ENCODE data around the gene TIMP1. TPM values are rescaled to one million over a fixed set of nuclear protein-coding genes. Genes with fewer than 3 reads are reported as not detected.

Gene TIMP1
- total RNA-seq, 1 experiment from 2014 or later = 3.9 TPM

- CTCF ChIA-PET = no interaction called here
- DNase-seq = no peak
- POLR2A ChIA-PET = no interaction called here
- BruUV-seq (replicated peaks) = no TSS peak
- no peaks in the 10 kb centered on the region for H3K27me3 Mint-ChIP-seq (ENCODE audit: insufficient read depth, unreplicated experiment)
- intact Hi-C loops (cut with micrococcal nuclease; ENCODE audit: unreplicated experiment) = no loop called here
- H3K36me3 Mint-ChIP-seq (ENCODE audit: insufficient read depth, unreplicated experiment) = no peaks in the 10 kb centered on the region
- Histone ChIP-seq H3K36me3 (ENCODE audit: control insufficient read depth, insufficient read depth, low read length) (no peaks in the 10 kb centered on the region), H3K9me3 (no peaks in the 10 kb centered on the region), H3K27me3 (replicated peaks; ENCODE audit: control insufficient read depth, insufficient read depth, low read length) (no peaks in the 10 kb centered on the region), H3K4me1 (no peaks in the 10 kb centered on the region), H3K4me3 (ENCODE audit: low read depth, low read length) (no peak overlapping the region)
- no peak overlapping the region for H3K27ac Mint-ChIP-seq (ENCODE audit: unreplicated experiment)
- TF ChIP-seq, protein P1, sequence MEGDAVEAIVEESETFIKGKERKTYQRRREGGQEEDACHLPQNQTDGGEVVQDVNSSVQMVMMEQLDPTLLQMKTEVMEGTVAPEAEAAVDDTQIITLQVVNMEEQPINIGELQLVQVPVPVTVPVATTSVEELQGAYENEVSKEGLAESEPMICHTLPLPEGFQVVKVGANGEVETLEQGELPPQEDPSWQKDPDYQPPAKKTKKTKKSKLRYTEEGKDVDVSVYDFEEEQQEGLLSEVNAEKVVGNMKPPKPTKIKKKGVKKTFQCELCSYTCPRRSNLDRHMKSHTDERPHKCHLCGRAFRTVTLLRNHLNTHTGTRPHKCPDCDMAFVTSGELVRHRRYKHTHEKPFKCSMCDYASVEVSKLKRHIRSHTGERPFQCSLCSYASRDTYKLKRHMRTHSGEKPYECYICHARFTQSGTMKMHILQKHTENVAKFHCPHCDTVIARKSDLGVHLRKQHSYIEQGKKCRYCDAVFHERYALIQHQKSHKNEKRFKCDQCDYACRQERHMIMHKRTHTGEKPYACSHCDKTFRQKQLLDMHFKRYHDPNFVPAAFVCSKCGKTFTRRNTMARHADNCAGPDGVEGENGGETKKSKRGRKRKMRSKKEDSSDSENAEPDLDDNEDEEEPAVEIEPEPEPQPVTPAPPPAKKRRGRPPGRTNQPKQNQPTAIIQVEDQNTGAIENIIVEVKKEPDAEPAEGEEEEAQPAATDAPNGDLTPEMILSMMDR (IDR thresholded peaks at IDR 0.05; ENCODE audit: insufficient read depth in 1 of 2, low read depth in 1 of 2, low read length in 1 of 2, severe bottlenecking in 1 of 2, unreplicated experiment in 1 of 2) = no peak
- no peaks in the 10 kb centered on the region for H3K9me3 Mint-ChIP-seq (ENCODE audit: unreplicated experiment)
- no peak overlapping the region for H3K4me3 Mint-ChIP-seq (ENCODE audit: unreplicated experiment)
- H3K4me1 Mint-ChIP-seq (ENCODE audit: low read depth, unreplicated experiment) = no peaks in the 10 kb centered on the region
Measured at GRCh38 chrX:47583240-47583861, 1.1 kb downstream of the TIMP1 start.

DNA sequence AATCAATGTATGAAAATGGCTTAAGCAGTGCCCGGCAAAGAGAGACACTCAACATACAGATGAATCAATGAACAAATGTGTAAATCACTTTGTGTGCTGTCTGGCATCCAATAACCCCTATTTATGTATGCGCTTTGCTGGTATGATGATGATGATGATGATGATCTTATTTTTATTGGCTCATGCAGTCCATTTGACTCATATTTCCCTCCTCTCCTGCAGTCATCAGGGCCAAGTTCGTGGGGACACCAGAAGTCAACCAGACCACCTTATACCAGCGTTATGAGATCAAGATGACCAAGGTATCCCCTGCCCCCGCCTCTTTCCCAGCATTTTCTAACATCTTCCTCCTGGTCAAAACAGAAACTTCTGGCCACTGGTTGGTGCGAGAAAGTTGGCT, 2.5 kb downstream of the TIMP1 start:
- ChIA-PET POLR2A (no interaction called here), CTCF (no interaction called here)
- DNase-seq = no peak
- H3K36me3 ChIP-seq (ENCODE audit: control insufficient read depth, insufficient read depth, low read length) = no peaks in the 10 kb centered on the region
- no peaks in the 10 kb centered on the region for H3K4me1 ChIP-seq
- intact Hi-C loops (cut with micrococcal nuclease; ENCODE audit: unreplicated experiment) = no loop called here
- H3K4me3 ChIP-seq (ENCODE audit: low read depth, low read length) = no peak overlapping the region
- no peaks in the 10 kb centered on the region for H3K27me3 ChIP-seq (replicated peaks; ENCODE audit: control insufficient read depth, insufficient read depth, low read length)
- TF ChIP-seq, protein P1 (IDR thresholded peaks at IDR 0.05; ENCODE audit: insufficient read depth in 1 of 2, low read depth in 1 of 2, low read length in 1 of 2, severe bottlenecking in 1 of 2, unreplicated experiment in 1 of 2) = no peak
- H3K4me1 Mint-ChIP-seq (ENCODE audit: low read depth, unreplicated experiment) = no peaks in the 10 kb centered on the region
- no peaks in the 10 kb centered on the region for H3K9me3 ChIP-seq
- no TSS peak for BruUV-seq (replicated peaks)
- H3K36me3 Mint-ChIP-seq (ENCODE audit: insufficient read depth, unreplicated experiment) = no peaks in the 10 kb centered on the region
- no peak overlapping the region for H3K4me3 Mint-ChIP-seq (ENCODE audit: unreplicated experiment)
- no peaks in the 10 kb centered on the region for H3K27me3 Mint-ChIP-seq (ENCODE audit: insufficient read depth, unreplicated experiment)
- H3K27ac Mint-ChIP-seq (ENCODE audit: unreplicated experiment) = no peak overlapping the region
- no peaks in the 10 kb centered on the region for H3K9me3 Mint-ChIP-seq (ENCODE audit: unreplicated experiment)

- no TSS peak for BruUV-seq (replicated peaks)
- Histone ChIP-seq H3K9me3 (no peaks in the 10 kb centered on the region), H3K4me3 (ENCODE audit: low read depth, low read length) (no peak overlapping the region), H3K36me3 (ENCODE audit: control insufficient read depth, insufficient read depth, low read length) (no peaks in the 10 kb centered on the region), H3K4me1 (no peaks in the 10 kb centered on the region), H3K27me3 (replicated peaks; ENCODE audit: control insufficient read depth, insufficient read depth, low read length) (no peaks in the 10 kb centered on the region)
- Mint-ChIP-seq H3K9me3 (ENCODE audit: unreplicated experiment) (no peaks in the 10 kb centered on the region), H3K27me3 (ENCODE audit: insufficient read depth, unreplicated experiment) (no peaks in the 10 kb centered on the region), H3K36me3 (ENCODE audit: insufficient read depth, unreplicated experiment) (no peaks in the 10 kb centered on the region), H3K4me1 (ENCODE audit: low read depth, unreplicated experiment) (no peaks in the 10 kb centered on the region), H3K4me3 (ENCODE audit: unreplicated experiment) (no peak overlapping the region), H3K27ac (ENCODE audit: unreplicated experiment) (no peak overlapping the region)
- TF ChIP-seq, protein P1 (IDR thresholded peaks at IDR 0.05; ENCODE audit: insufficient read depth in 1 of 2, low read depth in 1 of 2, low read length in 1 of 2, severe bottlenecking in 1 of 2, unreplicated experiment in 1 of 2) = no peak
- ChIA-PET POLR2A (no interaction called here), CTCF (no interaction called here)
- intact Hi-C loops (cut with micrococcal nuclease; ENCODE audit: unreplicated experiment) = no loop called here
- DNase-seq = no peak
Measured at GRCh38 chrX:47585273-47585672, 3.0 kb downstream of the TIMP1 start.

Measured in Caco-2 (cell line).